HG02884 (cell line): ENCODE measurements around the gene GCHFR.

Source experiments
- ATAC-seq: cut with Tn5 transposase; IDR thresholded peaks from one replicate; pipeline ENCODE4 v1.9.1; 2021; ENCODE audit warnings: mild to moderate bottlenecking, moderate library complexity; ENCODE audit not compliant: unreplicated experiment

GCHFR gene

DNA sequence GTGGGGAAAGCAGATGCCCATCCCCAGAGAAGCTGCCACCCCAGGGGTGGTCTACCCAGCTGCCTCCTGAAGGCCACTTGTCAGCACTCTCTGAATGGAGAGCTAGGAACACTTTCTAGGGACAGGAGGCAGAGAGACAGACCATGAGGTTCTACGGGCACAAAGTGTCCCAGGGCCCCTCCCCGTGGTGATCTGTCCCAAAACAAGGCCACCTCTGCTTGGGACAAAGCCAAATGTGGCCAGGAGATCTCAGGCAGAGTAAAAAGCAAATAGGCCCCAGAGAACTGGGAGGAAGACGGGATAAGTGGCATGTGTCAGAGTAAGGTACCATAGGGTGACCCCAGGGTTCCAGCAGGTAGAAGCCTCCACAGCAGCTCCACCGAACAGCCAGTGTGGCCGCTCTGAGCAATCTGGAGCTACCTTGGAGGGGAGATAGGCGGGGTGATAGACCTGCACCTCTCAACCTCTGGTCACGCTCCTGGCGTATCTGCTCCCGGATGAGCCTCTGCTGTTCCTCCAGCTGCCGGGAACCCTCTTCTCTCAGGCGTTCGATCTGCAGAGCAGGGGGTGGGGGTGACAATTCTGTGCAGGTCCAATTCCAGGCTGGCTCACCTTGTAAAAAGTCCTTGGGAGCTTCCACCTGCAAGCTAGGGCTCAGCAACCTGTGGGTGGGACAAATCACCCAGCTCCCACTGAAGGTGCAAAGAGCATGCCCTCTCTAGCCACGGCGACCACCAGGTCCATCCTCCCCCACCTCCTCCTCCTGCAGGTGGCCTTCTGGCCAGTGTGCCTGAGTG lies 12.1 kb downstream of the GCHFR start:
- ATAC-seq, result no peak

DNA sequence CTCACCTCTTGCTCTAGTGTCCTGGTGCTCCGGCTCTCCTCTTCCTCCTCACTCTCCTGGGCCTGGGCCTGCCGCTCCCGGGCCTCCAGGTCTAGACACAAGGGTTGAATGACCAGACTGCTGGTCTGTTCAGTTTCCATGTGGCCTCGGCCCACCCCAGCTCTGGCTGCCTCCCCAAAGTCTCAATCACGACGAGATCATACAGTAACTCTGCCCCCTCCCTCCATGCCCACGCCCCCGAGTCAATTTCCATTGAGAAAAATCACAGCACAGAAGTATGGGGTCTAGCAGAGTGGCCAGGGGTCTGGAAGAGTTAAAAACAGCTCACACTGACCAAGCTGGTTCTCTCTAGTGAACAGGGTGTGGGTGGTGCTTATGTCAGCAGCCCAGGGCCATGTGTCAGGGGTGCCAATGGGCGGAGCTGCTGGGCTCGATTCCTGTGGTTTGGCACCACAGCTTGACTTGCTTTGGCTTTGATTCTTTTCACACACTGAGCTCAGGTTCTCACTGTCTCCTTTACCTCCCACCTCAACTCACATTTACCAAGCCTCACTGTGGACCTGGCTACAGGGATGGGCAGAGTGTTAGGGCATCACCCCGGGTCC lies 12.8 kb downstream of the GCHFR start:
- no peak for ATAC-seq

DNA sequence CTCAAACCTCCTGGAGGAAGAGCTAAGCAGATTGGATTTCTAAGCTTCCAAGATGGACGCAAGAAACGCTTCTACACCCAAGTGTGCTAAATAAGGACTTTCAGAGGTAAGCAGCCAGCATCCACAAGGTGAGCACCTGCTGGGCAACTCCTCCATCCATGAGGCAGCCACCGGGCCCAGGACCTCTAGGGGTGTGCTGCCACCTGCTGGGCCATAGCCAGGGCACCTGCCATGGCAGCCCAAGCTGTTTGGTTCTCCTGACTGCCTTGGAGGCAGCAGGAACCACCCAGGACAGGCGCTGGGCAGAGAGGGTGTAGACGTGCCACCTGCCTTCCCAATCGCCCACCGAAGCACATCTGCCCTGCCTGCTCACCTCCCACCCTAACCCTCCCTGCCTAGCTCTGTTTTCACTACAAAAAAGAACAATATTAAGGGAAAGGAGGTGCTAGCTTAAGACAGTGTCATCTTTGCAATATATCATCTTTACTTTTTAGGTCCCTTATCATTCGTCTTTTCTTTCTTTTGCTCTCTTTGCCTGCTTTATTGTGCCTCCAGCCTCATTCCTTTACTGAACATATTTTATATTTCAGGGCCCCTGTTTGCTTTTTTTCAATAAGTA lies 18.9 kb downstream of the GCHFR start:
- ATAC-seq, result no peak

DNA sequence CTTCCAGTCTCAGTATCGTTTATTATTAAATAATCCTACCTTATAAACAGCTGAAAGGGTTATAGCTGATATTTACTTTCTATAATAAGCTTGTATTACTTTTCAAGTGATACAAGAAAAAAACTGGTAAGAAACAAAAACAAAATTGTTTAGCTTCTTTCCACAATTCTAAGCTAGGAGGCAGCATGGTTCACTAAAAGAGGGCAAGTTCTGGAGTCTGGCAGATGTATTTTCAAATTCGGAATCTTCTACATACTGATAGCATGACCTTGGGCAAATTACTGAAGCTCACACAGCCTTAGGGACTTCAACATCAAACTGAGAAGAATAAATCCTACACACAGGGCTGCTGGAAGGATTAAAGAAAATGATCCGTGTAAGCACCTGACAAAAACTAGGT lies 21.3 kb downstream of the GCHFR start:
- no peak for ATAC-seq

DNA sequence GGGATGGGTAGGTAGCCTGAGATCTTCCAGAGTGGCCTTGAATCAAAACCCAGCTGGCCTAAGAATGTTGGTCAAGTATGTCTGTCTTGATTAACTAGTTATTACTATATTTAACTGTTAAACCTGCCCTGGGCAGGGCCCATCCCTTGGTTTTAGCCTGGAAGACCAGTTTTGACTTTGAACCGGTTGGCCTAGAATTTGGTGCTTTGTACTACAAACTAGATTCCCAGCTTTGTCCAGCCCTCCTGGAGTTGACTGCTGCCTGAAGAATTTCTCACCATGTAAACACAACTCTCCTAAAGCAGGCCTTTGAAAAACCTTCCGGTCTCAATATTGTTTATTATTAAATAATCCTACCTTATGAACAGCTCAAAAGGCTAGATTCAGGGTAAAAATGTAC lies 21.9 kb downstream of the GCHFR start:
- no peak for ATAC-seq

DNA sequence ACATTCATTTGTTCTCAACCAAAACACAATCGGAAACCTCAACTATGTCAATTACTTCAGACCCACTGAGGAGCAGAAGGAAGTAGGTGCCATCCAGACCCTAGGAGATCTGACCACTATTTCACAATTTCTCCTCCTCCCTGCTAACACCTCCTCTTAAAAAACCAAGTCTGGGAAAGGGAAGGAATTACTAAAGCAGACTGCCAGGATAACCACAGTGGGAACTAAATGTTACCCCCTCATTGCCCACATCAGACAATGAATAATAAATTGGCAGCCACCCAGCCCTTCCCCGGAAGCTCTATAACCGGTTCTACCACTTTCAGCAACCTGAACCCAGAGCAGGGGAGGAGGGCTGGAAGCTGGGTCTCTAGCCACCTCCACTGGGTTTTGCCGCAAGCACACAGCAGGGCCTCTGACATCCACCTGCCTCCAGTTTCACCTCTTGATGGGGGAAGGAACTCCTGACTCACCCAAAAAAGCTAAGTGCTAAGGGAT lies 23.5 kb downstream of the GCHFR start:
- ATAC-seq, result no peak

DNA sequence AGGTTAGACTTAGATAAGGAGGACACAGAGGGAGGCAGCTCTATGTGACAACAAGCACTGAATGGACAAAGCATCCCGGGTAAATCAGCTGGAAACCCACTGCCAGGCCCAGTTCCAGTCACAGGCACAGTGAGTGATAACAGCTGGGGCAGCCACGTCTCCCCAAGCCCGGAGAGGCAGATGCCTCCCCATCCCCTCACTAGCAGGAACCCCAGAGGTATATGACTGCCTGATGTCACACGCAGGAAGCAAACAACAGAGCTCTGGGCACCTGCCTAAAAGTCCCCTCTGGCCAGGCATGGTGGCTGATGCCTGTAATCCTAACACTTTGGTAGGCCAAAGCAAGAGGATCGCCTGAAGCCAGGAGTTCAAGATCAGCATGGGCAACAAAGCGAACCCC lies 24.1 kb downstream of the GCHFR start:
- ATAC-seq, result no peak

DNA sequence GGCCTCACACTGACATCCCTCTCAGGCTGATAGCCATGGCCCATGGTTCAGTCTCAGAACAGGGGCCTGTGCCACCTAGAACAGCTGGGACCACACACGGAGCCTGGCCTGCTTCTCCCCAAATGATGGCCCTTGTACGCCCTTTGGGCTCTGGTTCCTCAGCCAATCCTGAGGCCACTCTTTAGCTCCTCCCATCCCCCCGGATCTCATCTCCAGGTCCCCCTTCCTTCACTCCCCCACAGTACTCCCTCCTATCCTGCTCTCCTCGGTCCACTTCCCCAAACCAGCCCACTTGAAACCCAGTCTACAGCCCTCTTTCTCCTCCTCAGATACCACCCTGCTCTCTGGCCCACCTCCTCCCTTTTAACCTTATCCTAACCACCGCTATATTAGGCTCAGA lies 25.3 kb downstream of the GCHFR start:
- ATAC-seq, result no peak

DNA sequence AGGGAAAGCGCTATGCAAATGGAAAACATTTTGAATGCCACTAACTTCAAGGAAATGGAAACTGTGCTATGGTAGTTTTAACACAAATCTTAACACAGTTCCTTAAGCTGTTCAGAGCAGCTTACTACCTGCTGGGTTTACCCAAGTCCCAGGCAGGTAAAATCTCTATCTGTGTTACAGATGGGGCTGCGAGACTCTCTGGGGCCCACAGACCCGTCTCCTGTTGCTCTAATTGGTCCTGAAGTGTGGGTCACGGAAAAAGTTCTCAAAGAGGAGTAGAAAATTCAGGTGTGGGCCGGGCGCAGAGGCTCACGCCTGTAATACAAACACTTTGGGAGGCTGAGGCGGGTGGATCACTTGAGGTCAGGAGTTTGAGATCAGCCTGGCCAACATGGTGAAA lies 26.1 kb downstream of the GCHFR start:
- no peak for ATAC-seq

DNA sequence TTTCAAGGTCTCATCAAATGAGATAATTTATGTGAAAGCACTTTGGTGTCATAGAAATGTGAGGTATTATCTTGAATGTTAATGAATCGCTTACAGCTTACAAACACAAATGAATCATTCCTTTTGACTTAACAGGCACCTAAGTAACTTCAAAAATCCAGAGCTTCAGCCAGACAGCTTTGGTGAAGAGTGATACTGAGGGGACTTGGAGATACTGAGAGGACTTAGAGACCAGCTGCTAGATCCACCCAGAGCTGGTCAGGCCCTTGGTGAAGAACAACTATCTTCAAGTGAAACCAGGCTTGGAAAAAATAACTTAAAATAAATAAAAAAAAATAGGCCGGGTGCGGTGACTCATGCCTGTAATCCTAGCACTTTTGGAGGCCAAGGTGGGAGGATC lies 26.9 kb downstream of the GCHFR start:
- ATAC-seq, result no peak

DNA sequence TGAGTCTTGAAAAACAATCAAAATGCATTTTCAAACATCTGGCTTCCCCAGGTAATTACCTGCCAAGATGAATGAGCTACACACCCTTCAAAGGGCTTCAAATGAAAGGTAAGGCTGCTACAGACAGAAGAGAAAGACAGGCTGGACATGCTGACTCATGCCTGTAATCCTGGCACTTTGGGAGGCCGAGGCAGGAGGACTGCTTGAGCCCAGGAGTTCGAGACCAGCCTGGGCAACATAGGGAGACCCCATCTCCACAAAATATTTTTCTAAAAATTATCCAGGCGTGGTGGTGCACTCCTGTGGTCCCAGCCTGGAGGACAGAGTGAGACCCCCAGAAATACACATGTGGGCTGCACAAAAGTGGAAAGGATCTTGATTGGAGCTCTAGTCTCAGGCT lies 28.5 kb downstream of the GCHFR start:
- no peak for ATAC-seq

DNA sequence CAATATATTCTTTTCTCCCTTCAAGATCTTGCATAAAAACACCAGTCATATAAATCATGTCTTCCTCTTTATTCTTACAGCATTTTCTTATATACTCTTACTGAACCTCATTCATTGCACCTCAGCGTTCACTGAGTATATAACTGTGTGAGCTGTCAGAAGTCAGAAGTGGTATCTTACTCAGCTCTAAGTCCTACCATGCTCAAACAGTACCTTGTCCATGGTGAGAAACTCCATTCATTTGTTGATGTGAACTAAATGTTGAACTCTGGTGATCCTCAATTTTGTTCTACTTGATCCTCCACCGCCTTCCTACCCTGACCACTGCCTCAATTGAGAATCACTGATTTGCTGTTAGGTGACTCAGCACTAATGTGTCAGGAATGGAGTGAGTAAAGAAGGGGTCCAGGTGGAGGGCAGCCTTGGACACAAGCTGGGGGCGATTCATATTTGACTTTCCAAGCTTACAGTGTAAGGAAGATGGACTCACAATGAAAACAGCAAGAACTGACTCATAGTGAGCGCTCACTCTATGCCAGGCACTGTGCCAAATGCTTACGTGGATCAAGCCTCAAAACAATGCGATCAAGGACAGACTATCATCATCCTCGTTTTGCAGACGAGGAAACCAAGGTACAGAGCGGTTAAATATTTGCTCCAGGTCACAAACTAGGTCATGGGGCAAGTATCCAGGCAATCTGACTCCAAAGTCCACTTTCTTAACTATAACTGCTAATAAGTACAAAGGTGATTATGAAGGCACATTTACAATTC lies 29.5 kb downstream of the GCHFR start:
- ATAC-seq, result no peak

DNA sequence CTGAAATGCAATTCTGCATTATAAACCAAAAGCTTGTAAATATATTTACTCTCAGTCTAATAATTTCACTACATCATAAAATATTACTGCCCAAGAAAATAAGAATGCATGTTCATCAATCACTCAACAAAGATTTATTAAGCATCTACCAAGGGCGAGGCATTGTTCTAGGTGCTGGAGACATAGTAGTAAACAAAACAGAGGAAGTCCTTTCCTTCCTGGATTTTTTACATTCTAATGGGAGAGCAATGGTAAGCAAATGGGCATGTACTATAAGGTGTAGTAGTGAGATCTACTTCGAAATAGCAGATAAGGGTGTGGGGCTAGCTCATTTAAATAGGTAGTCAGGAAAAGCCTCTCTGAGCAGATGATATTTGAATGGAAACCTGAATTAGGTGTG lies 32.2 kb downstream of the GCHFR start:
- no peak for ATAC-seq

DNA sequence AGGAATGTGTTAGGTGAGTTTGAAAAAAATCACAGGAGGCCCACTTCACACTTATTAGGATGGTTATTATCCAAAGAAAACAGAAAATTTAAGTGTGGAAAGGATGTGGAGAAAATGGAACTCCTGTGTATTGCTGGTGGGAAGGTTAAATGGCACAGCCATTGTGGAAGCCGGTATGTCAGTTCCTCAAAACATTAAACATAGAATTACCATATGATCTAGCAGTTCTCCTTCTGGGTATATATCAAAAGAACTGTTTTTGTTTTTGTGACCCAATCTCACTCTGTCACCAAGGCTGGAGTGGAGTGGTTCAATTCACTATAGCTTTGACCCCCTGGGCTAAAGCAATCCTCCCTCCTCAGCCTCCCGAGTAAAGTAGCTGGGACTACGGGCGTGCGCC lies 32.6 kb downstream of the GCHFR start:
- ATAC-seq, result no peak

DNA sequence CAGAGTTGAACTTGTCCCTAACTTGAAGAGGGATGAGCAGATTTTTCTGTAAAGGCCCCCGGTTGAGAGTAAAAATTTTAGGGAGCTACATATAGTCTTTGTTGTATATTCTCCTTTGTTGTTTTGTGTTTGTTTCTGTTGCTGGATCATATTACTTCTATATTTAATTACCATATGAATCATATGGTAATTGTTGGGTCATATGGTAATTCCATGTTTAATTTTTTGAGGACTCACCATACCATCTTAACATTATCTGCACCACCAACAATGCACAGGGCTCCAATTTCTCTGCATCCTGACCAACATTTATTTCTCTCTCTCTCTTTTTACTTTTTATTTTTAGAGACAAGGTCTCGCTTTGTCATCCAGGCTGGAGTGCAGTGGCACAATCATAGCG lies 35.7 kb downstream of the GCHFR start:
- ATAC-seq, result no peak

DNA sequence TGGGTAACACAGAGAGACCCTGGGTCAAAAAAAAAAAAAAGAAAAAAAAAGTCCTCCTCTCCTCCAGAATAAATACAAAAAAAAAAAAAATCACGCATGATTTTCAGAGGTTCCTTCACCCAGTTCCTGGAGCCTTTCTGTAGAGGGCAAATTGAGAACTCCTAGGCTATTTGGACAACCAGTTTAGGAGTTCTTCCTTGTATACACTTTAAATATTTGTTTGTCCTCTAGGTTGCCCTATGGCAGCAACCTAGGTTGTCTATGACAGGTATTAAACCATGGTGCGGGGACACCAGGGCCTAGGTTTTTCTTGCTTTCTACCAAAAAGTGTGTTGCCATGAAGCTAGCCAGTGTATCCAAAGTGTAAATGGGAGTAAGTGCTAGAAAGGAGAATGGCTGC lies 39.2 kb downstream of the GCHFR start:
- ATAC-seq, result no peak

DNA sequence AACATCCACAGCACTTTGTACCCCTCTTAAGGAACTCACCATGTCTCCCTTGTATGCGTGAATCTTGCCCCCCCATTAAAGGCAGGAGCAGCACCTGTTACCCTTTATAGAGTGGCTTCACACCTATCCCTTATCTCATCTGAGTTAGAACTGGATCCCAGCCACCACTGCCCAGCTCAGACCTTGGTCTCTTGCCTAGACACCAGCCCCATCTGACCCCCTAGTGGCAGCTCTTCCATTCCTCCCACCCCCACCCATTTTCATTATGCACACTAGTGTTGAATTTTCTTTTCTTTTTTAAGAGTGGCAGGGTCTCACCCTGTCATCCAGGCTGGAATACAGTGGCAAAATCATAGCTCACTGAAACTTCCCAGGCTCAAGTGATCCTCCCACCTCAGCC lies 39.8 kb downstream of the GCHFR start:
- no peak for ATAC-seq

DNA sequence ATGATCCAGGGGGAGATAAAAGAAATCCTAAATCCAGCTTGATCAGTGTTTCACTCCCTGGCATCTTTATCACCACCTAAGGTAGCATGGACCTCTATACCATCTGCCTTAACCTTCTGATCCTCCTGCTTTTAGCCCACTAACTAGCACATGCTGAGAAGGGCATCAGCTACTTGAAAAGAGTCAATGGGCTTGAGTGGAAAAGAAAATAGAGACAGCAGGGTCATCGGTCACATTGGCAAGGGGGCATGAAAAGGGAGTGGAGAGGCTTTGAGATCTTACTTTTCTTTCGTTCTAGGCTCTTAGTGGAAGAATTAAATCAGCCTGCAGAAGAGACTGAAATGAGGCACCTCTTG lies 42.8 kb downstream of the GCHFR start:
- no peak for ATAC-seq

DNA sequence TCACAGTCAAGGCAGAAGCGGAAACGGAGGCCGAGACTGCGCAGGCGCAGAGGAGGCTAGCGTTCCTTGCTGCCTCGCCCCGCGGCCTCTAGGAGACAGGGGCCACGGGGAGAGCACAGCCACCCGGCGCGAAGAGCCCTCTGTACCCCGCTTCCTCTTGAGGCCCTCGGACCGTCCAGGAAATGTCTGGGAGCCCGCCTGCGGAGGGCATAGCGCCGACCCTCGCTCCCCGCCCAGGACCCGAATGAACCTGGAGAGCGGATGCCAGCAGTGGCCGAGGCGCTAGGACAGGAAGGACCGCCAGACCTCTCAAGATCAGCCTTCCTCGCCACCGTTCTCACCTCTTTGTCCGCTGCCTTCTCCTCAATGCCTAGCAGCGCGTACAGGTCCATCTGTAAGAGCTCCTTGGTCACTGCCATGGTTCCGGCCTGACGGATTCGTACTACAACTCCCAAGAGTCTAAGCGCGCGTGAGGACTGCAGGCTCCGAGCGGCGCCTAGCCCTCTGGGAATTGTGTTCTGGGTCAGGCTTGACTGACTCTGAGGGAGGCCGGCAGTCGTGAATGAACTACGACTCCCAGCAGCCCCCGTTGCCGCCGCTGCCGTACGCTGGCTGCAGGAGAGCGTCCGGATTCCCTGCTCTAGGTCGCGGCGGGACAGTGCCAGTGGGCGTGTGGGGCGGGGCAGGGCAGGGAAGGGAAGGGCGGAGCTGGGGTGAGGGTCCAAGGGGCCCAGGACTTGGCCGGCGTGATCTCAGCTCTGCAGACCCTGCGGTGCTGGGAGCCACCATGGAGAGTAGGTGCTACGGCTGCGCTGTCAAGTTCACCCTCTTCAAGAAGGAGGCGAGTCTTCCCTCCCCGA lies 43.4 kb downstream of the GCHFR start, which contains the start of the genes DNAJC17 and ZFYVE19:
TSS of gene DNAJC17 (minus strand) at position 446 of the 860 bp plus-strand sequence. CDS start at position 419, 27 bp downstream.
TSS of gene ZFYVE19 (plus strand) at position 62 of the 860 bp plus-strand sequence. CDS start at position 563, 501 bp downstream.
- ATAC-seq, result peak; percentile 93

DNA sequence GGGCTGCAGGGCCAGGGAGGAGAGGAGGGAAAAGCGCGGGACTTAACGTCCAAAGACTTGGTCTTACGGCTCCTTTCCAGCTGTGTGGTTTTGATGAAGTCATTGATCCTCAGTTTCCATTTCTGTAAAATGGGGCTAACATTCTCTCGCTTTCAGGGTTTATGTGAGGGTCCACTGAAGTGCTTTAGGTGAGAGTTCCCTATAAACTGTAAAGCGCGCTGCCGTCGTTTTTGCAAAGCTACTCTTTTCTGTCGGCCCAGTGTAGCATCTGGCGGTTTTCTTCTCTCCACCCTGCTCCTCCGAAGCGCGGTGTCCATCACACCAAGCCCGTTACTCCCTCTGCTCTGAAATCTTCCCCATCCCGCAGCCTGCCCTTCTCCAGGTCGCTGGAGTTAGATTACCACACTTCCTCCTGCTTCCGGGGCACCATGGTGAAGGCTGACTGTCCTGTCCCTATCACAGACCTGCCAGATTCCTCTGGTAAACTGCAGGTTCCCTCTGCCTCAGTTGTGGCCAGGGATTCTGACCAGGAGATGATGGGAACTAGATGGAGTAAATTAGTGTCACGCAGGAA lies 44.1 kb downstream of the GCHFR start:
- ATAC-seq, result no peak
